Fibroblast of skin of right biceps (primary cell): Measurements from ENCODE around the gene ARHGEF33.

Experiments
- DNase-seq: peaks from one replicate; pipeline ENCODE4 v3.0.0-alpha.2; 2013

Gene ARHGEF33

DNA sequence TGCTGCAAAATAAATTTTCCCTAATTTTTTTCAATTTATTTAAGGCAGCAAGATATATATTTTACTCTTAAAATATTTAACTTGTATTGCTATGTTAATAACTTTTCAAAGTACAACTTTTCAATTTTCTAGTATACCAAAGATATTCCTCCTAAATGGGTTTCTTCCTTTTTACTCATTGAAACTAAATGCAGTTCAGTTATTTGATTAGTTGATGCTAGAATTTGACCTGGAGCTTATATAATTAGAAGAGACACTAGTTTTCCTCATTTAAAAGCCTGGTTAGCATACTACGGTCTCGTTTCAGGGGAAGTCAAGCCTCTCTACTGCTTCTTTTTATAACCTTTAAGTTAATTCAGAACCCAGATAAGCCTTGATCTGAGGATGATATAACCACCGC, at the start of gene ARHGEF33:
Gene ARHGEF33, plus strand, starts transcription at position 301 of the 400 bp plus-strand sequence. CDS start 29,573 bp downstream, outside the sequence.
- DNase-seq = no peak

DNA sequence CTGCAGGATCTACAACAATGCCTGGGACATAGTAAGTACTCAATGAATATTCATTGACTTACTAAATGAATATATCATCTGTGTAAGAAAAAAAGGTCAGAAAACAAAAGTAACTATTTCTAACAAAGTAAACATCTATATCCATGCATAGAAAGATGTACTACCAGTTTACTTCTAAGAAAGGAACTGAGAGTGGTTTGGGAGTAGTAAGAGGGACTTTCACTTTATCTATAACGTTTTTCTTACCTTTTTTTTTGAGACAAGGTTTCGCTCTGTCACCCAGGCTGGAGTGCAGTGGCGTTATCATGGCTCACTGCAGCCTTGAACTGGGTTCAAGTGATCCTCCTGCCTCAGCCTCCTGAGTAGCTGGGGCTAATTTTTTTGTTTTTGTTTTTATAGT, 39.6 kb upstream of the ARHGEF33 start:
- no peak for DNase-seq

DNA sequence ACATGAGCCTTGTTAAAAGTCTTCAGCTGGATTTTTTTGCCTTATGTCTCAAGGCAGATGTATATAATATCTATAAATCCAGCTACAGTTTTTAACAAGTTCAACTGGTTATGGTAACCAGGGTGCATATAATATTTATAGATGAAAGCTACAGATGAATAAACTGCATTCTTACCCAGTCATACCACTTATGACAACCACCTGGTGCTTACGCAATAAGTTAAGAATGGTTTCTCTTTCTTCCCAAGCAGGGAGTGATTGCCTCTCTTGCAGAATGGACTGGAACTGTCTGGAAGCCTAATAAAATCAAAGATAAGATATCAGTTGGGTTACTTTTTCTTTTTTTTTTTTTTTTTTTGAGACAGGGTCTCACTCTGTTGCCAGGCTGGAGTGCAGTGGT, 33.5 kb upstream of the ARHGEF33 start:
- DNase-seq = peak; percentile 11

DNA sequence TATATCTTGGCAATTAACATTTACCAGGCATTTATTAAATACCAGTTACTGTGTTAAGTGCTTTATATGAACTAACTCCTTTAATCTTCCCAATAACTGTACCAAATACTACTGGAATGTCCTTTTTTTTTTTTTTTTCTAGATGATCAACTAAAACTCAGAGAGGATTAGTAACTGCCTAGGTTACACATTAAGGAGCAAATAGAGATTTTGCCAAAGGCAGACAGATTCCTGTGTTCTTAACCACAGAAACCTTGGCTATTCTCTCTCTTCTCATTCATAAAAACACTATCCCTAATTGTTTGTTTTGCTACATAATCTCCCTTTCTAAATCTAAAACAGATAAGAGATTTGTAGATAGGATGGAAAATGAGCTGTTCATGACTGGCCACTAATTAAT, 27.2 kb upstream of the ARHGEF33 start:
- no peak for DNase-seq

DNA sequence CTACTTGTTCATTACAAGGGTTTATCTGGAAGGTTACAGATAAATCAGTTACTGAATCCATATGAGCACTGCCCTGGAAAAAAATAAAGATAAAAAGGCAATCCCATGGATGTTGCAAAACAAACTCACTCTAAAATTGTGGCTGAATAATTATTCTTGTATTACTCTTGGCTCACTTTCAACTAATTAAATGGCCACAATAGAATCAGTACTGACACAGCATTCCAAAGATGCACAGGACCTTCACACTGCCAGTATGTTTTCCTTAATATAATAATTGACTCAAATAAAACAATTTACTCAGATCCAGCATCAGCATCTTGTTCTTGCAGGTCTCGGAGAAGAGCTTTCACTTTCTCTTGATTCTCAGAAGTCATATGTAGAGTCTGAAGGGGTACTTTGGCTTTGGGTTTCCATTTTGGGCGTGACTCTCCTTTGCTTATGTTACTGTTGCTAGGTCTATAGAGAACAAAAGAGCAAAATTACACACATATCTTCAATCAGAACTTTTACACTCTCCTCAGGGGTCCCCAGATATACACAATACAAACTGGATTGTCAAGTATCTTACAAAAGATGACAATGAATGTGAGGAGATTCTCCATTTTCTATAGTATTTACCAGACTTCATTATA, 26.5 kb upstream of the ARHGEF33 start:
- DNase-seq = no peak

DNA sequence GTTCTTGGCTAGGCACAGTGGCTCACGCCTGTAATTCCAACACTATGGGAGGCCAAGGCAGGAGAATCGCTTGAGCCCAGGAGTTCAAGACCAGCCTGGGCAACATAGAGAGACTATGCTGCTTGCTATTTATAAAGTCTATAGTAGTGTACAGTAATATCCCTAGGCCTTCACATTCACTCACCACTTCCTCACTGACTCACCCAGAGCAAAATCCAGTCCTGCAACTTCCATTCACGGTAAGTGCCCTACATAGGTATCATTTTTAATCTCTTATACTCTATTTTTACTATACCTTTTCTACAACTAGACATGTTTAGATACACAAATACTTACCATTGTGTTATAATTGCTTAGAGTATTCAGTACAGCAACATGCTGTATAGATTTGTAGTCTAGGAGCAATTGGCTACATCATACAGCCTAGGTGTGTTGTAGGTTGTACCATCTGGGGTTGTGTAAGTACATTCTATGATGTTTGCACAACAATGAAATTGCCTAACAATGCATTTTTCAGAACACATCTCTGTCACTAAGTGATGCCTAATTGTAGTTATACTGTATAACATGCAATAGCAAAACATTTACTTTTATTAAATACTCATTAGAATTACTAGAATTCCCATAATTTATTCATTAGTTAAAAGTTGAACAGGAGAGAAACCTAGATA, 22.8 kb upstream of the ARHGEF33 start:
- DNase-seq = no peak

DNA sequence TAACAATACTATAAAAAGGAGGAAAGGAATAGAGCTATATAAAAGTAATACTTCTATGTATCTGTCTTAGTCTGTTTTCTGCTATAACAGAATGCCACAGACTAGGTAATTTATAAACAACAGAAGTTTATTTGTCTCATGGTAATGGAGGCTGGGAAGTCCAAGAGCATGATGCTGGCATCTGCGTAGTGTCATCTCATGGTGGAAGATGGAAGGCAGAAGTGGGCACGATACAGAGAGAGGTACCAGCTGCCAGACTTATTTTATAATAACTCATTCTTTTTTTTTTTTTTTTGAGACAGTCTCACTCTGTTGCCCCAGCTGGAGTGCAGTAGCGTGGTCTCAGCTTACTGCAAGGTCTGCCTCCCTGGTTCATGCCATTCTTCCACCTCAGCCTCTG, 18.2 kb upstream of the ARHGEF33 start:
- DNase-seq = no peak

DNA sequence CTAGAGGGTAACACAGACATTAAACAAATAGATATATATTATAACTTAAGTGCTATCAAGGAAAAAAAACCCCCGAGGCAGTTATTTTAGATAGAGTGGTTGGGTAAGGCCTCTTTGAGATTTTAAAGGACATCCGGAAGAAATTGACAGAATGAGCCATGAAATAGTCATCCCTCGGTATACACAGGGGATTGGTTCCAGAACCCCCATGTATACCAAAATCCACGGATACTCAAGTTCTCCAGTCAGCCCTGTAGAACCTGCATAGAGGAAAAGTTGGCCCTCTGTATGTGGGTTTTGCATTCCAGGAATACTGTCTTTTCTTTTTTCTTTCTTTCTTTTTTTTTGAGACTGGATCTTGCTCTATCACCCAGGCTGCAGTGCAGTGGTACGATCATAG, 15.9 kb upstream of the ARHGEF33 start:
- no peak for DNase-seq

DNA sequence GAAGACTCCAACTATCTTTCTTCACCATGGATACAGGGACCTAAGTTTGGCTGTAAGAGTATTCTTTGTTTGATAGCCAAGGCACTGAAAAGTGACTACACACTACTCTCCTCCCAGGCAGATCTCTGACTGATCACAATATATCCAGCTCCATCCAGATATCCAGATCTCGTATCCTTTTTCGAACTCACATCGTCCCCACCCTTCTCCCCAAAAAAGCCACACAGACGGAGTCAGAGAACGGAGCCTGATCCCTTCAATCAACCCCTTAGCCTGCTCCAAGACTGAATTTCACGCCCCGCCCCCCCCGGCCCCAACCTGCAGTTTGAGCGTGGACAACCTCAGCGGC, 14.5 kb upstream of the ARHGEF33 start:
- peak; percentile 1 for DNase-seq

DNA sequence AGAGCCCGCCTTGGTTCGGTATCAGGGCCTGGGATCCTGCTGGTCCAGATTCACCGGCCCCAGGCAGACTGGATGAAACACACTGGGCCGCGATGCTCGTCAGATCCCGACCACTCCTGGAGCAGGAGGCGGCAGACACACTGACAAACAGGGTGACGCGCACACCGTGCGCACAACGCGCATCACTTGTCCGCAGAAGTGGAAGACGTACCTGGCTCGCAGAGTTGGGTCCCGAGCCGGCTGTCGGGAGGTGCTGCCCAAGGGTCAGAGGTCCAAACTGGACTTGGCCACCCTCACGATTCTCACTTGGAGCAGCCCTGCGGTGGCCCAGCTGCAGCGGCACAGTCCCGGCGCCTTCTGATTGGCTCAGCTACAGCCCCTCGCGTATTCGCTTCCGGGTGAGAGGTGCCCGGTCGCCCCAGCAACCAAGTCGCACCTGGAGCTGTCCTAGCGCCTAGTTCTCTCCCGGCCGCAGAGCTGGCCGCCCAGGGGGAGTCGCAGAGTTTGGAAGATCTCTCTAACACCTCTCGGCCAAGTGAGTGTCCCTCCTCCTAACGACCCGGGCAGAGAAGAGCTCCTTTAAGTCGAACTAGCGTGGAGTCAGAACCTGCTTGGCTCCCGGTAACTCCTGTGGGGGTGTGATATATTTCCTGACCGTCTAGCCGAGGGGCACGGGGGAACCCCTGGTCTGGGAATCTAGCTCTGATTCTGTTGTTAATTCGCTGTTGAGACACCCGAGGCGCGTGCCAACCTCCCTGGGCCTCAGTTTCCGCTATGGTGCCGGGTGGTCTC, 13.9 kb upstream of the ARHGEF33 start, which contains the start of the genes DHX57 and MORN2:
Gene DHX57, minus strand, starts transcription at position 359 of the 792 bp plus-strand sequence. CDS start 7,529 bp downstream, outside the sequence.
Gene MORN2, plus strand, starts transcription at position 401 of the 792 bp plus-strand sequence.
- DNase-seq = peak; percentile 77

DNA sequence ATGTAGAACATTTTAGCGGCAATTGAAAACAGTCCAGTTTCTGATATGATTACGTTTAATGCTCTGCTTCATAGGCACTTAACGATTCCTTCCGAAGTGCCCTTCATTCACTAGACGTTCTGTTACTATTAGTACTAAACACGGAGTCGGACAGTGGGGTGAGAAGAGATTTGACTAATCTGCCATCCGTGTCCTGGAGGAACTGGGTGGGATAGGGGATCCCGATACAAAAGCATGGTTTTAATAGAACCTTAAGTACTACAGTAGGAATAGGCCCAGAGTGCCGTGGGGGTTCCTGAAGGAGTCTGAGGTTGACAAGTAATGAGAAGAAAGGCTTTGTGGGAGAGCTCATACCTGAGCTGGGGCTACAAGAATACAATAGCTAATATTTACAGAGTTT, 13.3 kb upstream of the ARHGEF33 start:
- no peak for DNase-seq

DNA sequence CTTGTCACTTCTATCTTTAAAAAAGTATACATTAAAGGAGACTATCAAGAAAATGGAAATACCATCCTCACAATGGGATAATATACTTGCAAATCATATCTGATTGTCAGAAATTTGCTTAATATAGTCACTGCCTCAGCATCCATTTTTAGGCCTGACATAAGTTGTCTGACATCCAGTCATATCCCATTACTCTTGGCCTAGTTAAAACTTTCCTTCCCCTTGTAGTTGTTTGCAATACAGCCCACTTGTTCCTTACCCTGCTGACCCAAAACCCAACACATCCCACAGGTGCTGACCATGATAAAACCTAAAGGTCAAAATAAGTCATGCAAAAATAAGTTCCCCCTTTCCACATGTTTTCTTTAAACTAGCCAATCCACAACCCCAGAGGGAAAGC, 3.6 kb upstream of the ARHGEF33 start:
- DNase-seq = no peak

DNA sequence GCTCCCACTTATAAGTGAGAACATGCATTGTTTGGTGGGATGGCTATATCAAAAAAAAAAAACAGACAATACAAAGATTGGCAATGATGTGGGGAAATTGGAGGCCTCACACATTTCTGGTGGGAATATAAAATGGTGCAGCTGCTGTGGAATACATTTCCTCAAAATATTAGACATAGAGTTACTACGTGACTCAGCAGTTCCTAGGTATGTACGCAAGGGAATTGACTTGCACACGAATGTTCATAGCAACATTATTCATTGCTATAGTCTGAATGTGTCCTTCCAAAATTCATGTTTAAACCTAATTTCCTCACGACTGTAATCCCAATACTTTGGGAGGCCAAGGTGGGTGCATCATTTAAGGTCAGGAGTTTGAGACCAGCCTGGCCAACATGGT, 2.3 kb upstream of the ARHGEF33 start:
- no peak for DNase-seq

DNA sequence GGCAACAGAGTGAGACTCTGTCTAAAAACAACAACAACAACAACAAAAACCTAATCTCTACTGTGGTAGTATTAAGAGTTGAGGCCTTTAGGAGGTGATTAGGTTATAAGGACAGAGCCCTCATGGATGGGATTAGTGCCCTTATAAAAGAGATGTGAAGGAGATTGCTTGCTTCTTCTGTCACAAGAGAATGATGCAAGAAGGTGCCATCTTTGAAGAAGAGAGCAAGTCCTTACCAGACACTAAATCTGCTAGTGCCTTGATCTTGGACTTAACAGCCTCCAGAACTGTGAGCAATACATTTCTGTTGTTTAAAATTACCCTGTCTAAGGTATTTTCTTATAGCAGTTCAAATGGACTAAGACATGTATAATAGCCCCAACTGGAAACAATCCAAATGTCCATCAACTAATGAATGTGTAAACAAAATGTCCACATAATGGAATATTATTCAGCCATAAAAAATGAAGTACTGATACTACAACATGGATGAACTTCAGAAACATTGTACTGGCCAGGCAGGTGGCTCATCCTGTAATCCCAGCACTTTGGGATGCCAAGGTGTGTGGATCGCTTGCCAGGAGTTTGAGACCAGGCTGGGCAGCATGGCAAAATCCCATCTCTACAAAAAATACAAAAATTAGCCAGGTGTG, 1.6 kb upstream of the ARHGEF33 start:
- no peak for DNase-seq

DNA sequence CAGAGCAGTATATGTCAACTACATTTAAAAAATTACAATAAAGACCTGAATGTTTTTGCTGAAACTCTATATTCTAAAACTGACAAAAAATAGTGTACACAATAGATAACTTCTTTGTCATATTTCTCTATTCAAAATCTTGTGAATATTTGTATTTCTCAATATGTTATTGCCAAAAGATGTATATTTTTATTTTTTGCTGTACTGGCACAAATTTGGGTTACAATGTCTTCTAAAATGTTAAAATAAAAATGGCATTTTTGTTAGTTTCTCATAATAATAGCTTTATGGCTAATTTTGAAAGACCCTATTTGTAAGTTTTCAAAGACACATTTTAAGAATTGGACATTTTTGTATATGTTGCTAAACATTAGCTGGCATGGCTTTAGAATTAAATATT, 630 bp upstream of the ARHGEF33 start:
- DNase-seq = no peak

DNA sequence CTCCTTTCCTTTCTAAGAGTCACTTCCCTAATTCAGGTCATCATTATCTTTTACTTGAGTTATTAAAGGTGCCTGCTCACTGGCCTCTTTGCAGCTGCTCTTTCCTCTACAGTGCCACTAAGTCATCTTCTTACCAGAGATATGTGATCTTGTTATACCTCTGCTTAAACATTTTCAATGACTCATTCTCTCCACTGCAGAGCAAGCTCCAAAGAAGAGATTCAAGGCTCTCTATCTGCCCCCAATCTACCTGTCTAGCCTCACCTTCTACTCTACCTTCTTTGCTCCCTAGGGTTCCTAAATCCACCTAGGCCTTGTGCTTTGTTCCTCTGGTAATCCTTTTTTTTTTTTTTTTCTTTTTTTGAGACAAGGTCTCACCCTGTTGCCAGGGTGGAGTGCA, 3.1 kb downstream of the ARHGEF33 start:
- DNase-seq = no peak

DNA sequence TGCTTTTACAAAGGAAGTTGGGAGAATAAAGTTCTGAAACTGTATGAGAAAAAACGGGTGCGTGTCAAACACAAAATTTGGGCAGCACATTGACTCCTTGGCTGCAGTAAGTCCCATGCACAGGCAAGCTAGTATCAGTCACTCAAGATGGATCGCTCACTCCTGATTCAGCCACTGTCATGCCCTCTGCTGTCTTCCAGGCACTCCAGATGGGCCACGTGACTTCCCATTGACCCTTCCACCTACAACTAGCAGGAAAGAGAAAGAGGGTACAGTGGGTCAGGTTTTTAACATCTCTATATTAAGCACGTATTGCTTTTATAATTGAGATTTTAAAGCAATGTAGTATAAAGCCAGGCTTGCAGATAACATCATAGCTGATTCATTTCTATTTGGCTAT, 8.6 kb downstream of the ARHGEF33 start:
- DNase-seq = no peak

DNA sequence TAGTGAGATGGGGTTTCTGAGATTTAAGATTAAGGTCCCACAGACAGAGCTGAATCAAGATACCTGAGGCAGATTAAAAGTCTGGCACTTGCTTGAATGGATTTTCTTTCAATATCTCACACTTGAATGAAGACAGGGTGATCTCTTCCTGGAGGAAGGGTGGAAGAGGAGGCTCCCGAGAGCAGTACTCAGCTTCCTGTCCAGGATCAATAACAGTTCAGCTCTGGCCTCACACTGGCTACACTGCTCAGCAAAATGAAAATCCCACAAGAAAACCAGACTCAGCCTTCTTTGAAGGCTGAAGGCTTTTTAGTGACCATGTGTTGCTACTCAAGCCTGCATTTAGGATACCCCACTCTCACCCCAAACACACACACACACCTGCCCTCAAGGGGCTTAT, 11.1 kb downstream of the ARHGEF33 start:
- DNase-seq = no peak

DNA sequence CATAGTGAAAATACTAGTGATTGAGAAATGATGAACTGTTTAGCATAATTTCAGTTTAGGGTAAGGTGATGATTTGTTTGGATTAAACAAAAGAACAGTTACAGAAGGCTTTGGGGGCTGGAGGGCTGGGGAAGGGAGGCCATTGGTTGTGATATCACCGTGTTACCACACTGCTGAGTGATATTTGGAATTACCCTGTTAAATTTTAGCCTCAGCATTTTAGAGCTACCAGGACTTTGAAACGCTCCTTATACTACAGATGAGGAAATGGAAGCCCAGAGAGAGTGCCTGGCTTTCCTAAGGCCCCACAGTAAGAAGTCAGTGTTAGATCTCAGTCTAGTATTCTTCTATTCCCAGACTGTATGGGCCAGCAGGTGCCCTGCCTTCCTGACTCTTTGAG, 15.6 kb downstream of the ARHGEF33 start:
- no peak for DNase-seq

DNA sequence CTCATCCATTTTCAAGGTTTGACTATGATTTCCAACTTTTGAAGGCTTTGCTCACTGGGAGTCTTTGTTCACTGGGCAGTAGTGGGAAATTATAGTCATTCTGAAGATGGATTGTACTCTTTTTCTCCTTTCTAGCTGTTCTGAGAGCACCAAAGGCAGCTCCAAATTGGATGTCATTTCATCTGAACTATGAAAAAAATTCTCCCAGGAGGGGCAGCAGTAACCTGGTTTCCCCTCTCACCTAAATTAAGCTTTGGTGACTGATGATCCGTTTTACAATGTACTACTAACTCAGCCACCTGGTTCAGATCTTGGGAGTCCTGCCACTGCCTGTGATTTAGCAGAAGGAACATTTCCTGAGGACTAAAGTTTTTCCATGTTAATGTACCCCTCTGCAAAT, 17.6 kb downstream of the ARHGEF33 start:
- DNase-seq = no peak

DNA sequence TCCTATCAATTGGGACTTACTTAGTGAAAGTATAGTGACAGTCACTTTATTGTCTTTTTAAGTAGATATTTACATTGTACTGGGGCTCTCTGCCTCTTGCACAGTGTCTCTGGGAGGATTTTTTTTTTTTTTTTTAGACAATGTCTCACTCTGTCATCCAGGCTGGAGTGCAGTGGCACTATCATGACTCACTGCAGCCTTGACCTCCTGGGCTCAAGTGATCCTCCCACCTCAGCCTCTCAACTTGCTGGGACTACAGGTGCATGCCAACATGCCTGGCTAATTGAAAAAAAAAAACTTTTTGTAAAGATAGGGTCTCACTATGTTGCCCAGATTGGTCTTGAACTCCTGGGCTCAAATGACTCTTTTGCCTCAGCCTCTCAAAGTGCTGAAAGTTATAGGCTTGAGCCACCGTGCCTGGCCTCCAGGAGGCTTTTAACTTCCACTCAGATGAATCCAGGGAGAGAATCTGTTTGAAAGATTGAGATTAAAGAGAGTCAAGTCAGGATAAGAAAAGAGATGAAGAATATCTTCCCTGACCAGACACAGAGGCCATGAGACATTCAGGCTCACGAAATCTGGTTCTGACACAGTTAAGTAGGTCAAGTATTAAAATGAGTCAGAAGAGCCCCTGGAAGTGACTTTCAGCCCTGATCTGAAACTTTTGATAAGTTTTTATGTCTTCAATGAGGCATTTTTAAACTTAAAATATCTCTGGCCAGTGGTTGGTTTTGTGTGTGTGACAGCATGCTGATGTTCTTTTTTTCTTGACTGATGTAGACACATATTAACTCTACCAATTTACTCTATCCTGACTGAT, 18.3 kb downstream of the ARHGEF33 start:
- no peak for DNase-seq

DNA sequence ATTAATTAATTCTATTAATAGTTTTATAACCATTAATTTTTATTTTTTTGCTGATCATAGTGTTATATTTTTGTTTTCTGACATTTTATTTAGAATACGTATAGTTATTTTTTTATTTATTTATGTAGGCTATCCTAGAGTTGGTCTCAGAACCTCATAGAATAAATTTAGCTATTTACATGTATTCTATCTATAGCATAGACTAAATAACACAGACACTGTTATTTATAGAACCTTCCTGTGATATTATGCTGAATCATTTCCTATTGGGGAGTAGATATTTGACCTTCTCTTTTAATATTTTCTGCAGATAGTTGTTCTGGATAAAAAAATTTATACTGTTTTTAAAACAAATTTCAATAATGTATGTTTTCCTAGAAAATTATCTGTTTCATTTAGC, 20.2 kb downstream of the ARHGEF33 start:
- DNase-seq = no peak

DNA sequence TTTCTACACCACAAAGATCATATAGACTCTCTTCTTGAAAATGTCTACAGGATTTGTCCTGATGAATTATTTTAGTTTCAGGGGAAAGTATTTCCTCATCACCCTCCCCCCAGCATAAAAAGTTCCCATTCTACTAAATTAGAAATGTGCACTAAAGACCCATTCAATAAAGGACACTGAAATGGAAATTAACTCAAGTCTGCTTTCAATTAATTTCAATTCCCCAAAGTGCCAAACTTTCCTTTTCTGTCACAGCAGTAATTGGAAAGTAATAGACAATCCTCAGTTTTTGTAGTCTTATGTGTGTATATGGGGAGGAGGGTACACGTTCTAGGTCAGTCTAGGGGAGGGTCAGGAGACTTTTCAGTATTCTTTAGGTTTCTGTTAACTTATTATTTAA, 21.5 kb downstream of the ARHGEF33 start:
- no peak for DNase-seq
